ENCODE results near the gene DDX41.
"Not testable (repeated sequence)": the region's sequence is repeated elsewhere in the genome, so short reads cannot be mapped to it uniquely, and the experiment has no call there.

The DDX41 gene

GRCh38 chr5:177497292-177498012, 19.3 kb downstream of the DDX41 start, which contains the start of gene PDLIM7:
Gene PDLIM7, minus strand, starts transcription at chr5:177497604. Its CDS starts 1,092 bp downstream, at chr5:177496512.
- FAIRE-seq, result no peak

DNA sequence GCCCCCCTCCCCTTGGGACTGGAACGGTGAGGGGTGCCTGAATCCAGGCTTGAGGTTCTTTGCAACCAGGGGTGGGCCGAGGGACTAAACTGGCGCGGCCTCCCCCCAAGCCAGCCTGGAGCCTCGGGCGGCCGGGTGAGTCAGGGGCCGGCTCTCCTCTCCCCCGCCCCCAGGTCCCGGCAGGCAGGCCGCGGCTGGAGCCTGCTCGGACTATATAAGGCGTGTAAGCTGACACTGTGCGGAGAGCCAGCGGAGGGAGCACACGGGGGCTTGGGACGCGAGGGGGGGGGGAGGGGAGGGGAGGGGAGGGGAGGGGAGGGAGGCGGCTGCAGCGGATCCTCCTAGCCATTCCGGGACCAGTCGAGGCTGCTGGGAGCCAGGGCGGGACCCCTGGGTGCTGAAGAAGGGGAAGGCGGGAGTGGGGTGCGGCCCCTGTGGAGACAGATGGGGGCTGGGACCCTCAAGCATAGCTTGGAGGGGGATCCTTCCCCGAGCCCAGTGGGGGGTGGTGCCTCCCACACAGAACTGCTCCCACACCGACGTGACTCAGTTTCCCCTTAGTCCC, 20.0 kb downstream of the DDX41 start:
- FAIRE-seq, result no peak

DNA sequence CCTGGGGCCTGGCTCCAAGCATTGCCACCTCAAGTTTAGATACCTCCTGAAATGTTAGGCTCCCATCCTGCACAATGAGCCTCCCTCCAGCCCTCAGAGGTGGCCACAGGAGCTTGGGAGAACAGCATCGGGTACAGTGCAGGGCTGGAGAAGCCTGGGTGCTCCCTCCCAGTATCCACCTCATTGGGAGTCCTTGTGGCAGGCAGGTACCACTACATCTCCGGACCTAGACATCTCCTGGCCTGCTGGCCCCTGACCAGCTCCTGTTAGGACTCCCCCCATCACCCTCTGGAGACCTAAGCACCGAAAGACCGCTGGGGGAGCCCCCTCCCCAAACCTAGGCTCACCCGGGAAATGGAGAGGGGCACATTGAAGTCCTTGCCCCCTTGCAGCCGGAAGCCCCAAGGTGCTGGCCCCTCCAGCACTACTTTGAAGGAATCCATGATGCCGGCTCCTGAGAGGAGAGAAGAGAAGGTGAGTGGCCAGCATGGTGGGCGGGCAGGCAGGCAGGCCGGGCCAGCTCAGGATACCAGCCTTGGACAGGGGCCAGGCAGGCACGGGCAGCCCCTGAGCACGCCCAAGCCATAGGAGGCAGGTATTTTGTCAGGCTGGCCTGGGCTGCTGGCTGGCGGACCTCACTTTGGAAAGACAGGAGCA, 20.6 kb downstream of the DDX41 start:
- no peak for FAIRE-seq

GRCh38 chr5:177495243-177496060, 21.3 kb downstream of the DDX41 start:
- no peak for FAIRE-seq

- FAIRE-seq, result no peak
These were observed 22.2 kb downstream of the DDX41 start for GRCh38 chr5:177494346-177495195.

- no peak for FAIRE-seq
These were observed 22.9 kb downstream of the DDX41 start for GRCh38 chr5:177493795-177494345.

DNA sequence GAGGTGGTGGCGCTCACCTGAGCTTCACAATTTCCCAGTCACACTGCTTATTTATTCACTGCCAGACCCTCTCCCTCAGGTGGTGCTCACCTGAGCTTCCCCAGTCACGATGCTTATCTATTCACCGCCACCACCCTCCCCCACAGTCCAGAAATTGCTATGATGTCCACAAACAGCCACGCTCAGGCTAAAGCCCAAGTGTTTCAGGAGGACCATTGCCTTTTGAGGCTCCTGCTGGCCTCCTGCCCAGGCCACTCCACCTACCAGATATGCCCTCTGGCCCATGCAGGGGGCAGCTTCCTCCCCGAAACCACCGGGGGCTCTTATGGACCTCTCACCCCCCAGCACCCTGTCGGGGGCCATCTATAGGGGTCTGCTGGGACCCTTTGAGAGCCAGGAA, 23.9 kb downstream of the DDX41 start:
- FAIRE-seq, result no peak

DNA sequence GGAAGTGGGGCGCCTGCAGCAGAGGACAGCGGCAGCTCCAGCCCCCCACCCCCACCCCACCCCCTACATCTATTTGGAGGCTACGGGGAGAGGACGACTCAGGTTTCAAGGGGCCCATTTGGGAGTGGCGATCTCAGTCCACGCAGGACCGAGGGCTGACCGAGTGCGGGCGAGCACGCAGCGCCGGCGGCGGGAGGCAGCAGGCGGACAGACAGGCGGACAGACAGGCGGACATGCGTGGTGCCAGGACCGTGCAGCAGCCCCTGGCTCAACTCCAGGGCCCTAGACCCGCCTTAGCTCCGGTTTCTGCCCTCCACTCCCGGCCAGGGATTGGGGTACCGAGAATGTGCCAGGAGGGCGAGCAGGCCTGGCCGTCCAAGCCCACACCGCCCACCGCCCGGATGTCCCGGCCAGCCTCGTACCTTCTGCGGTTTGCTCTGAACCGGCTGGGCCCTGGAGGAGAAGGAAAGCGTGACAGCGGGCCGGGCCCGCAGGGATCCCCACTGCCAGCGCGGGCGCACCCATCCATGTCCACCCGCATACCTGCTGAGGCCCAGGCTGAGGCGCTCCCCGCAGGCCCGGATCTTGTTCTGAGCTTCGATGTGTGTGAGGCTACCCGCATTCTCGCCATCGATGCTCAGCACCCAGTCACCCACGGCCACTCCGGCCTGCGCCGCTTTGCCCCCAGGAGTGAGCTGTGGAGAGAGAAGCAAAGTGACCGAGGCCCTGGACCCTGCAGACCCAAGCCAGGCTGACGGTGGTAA, 24.6 kb downstream of the DDX41 start:
- FAIRE-seq, result no peak

- FAIRE-seq, result no peak
These were observed 25.3 kb downstream of the DDX41 start for GRCh38 chr5:177491429-177491945.

DNA sequence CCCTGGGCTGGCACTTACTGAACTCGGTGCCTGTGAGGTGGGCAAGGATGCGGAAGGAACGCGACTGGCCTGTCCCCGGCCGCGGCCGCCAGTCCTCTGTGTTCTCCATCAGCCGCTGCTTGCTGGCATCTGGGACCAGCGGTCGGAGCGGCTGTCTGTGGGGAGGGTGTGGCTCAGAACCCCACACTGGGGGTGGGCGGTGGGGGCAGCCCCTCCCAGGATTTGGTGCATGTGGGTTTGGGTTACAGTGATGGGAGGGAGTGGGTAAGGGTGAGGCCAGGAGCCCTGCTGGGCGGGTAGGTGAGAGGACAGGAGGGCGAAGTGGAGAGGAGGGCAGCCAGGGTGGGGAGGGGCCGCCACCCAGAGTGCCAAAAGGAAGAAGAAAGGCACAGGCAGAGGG, 25.8 kb downstream of the DDX41 start:
- no peak for FAIRE-seq

GRCh38 chr5:177490311-177490991, 26.3 kb downstream of the DDX41 start:
- FAIRE-seq, result no peak

- FAIRE-seq, result no peak
These were observed 27.5 kb downstream of the DDX41 start for GRCh38 chr5:177489119-177489716.

- FAIRE-seq, result no peak
These were observed 28.8 kb downstream of the DDX41 start for GRCh38 chr5:177487975-177488374.

DNA sequence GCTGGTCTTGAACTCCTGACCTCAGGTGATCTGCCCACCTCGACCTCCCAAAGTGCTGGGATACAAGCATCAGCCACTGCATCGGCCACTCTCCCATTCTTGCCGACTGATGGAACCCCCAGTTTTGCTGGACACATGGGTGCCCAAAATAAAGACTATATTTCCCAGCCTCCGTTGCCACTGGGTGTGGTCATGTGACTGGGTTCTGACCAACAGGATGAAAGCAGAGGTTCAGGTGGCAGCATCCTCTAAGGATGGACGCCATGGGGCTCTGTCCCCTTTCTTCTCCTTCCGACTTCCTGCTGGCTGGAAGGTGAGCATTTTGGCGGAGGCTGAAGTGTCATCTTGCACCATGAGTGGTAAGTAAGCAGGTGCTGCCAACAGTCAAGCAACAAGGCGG, 29.6 kb downstream of the DDX41 start:
- FAIRE-seq, result no peak

DNA sequence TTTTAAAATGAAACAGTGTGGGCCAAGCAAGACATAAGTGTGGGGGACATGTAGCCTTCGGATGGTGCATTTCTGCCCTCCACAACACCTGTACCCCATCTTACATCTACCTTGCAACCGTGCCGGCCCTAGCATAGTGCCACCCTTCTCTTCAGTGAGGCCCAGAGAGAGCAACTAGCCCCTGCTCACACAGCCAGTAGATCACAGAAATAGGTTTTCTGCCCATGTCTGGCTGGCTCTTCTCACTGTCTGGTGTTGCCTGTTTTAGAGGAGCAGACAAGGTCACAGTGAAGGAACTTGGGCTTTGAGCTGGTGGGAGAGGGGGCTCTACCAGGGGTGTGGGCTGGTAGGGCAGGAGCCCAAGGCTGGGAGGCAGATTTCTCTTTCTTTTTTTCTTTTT, 30.5 kb downstream of the DDX41 start:
- FAIRE-seq, result no peak

DNA sequence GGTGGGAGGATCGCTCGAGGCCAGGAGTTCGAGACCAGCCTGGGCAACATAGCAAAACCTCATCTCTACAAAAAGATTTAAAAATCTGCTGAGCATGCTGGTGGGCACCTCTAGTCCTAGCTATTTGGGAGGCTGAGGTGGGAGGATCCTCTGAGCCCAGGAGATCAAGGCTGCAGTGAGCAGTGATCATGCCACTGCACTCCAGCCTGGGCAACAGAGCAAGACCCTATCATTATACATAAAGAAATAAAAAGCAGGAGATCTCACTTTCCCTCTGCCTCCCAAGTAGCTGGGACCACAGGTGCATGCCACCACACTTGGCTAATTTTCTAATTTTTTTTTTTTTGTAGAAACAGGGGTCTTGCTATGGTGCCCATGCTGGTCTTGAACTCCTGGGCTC, 31.0 kb downstream of the DDX41 start:
- FAIRE-seq, result not testable (repeated sequence)

- FAIRE-seq, result no peak
These were observed 31.7 kb downstream of the DDX41 start for GRCh38 chr5:177484902-177485549.

DNA sequence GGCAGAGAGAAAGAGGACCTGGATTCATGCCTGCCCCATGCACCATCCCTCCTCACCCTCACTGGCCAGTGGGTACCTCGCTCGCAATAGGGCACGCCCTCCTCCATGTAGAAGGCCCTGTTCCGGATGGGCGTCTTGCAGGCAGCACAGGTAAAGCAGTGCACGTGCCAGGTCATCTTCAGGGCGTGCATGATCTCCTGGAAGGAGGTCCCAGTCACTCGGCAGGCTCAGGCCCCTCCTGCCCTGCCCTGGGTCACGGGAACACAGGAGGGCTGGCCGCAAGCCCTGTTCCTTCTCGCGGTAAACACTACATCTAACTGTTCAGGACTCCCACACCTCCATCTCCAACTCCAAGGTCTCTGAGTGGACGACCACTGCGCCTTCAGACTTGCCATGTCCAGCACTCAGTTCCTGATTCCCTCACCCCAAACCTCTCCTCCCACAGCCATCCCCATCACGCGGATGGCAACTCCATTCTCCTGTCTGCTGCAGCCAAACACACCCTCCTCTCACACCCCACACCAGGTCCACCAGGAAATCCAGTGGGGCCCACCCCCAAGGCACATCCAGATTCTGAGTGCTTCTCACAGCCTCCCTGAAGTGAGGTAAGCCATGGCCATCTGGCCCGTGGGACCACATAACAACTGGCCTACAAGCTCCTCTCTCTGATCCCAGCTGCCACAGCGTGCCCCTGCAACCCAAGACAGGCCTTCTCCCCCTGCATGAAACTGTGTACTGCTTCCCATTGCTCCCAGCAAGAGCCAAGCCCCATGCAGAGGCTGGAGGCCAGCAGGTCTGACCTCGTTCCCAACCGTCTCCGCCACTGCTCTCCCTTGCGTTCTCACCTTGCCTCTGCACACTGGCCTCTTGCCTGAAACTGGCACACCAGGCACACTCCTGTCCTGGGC, 32.5 kb downstream of the DDX41 start:
- FAIRE-seq, result no peak
